Body of pancreas (tissue), 4 donors: Measurements from ENCODE around the gene PICK1.
"Not testable (repeated sequence)": the region's sequence is repeated elsewhere in the genome, so short reads cannot be mapped to it uniquely, and the experiment has no call there.

Source experiments
- CTCF ChIP-seq, 7 experiments: fragments of 450-650 bp in 4 of 7; fragments of 200-600 bp in 3 of 7; sonication (generic) in 3 of 7; IDR thresholded peaks; one replicate each; pipeline ENCODE4 v1.5.1; 2016 to 2019; ENCODE audit warnings: antibody characterized with exemption in 7 of 7
- POLR2A ChIP-seq, 3 donors: fragments of 450-650 bp; IDR thresholded peaks; one replicate each; pipeline ENCODE4 v1.6.1; 2016; ENCODE audit warnings: antibody characterized with exemption in 3 of 3, mild to moderate bottlenecking in 2 of 3

- TF ChIP-seq CTCF, POLR2A (IDR thresholded peaks at IDR 0.05): not testable (repeated sequence)
Observed at GRCh38 chr22:38117556-38117955, 60.4 kb downstream of the PICK1 start.
